Measurements from ENCODE around the gene PLEKHM3.

The PLEKHM3 gene

GRCh38 chr2:207984765-207985480, 40.4 kb downstream of the PLEKHM3 start:
- DNase-seq (ENCODE audit: low read depth) = no peak
- no peak for TF ChIP-seq CTCF (conservative IDR thresholded peaks at IDR 0.05; ENCODE audit: control insufficient read depth, insufficient read depth, low read depth, low read length)

GRCh38 chr2:207983641-207984042, 41.7 kb downstream of the PLEKHM3 start:
- no peak for DNase-seq (ENCODE audit: low read depth)
- no peak for TF ChIP-seq CTCF (conservative IDR thresholded peaks at IDR 0.05; ENCODE audit: control insufficient read depth, insufficient read depth, low read depth, low read length)
- no peak overlapping the region for H3K4me3 ChIP-seq (ENCODE audit: control insufficient read depth, low read depth, low read length)

More at GRCh38 chr2:207984765-207985480, 40.4 kb downstream of the PLEKHM3 start:
- no peak overlapping the region for H3K4me3 ChIP-seq (ENCODE audit: control insufficient read depth, low read depth, low read length)

GRCh38 chr2:207978177-207978948, 47.0 kb downstream of the PLEKHM3 start:
- DNase-seq (ENCODE audit: low read depth) = no peak
- no peak for TF ChIP-seq CTCF (conservative IDR thresholded peaks at IDR 0.05; ENCODE audit: control insufficient read depth, insufficient read depth, low read depth, low read length)
- H3K4me3 ChIP-seq (ENCODE audit: control insufficient read depth, low read depth, low read length) = no peak overlapping the region

- DNase-seq (ENCODE audit: low read depth) = peak; percentile 54
- no peak for TF ChIP-seq CTCF (conservative IDR thresholded peaks at IDR 0.05; ENCODE audit: control insufficient read depth, insufficient read depth, low read depth, low read length)
- H3K4me3 ChIP-seq (ENCODE audit: control insufficient read depth, low read depth, low read length) = no peak overlapping the region
These were observed 49.4 kb downstream of the PLEKHM3 start for GRCh38 chr2:207975921-207976320.

GRCh38 chr2:207974216-207974605, 51.1 kb downstream of the PLEKHM3 start:
- no peak for TF ChIP-seq CTCF (conservative IDR thresholded peaks at IDR 0.05; ENCODE audit: control insufficient read depth, insufficient read depth, low read depth, low read length)
- no peak overlapping the region for H3K4me3 ChIP-seq (ENCODE audit: control insufficient read depth, low read depth, low read length)
- DNase-seq (ENCODE audit: low read depth) = no peak

GRCh38 chr2:207970826-207971180, 54.5 kb downstream of the PLEKHM3 start:
- DNase-seq (ENCODE audit: low read depth) = no peak
- no peak overlapping the region for H3K4me3 ChIP-seq (ENCODE audit: control insufficient read depth, low read depth, low read length)
- no peak for TF ChIP-seq CTCF (conservative IDR thresholded peaks at IDR 0.05; ENCODE audit: control insufficient read depth, insufficient read depth, low read depth, low read length)
